HEK293 (cell line): ENCODE measurements around the gene ATXN2.
"Not testable (repeated sequence)": the region's sequence is repeated elsewhere in the genome, so short reads cannot be mapped to it uniquely, and the experiment has no call there.

Source experiments
- CTCF ChIA-PET: fragments of 350-600 bp; formaldehyde crosslinking; extraction: SDS; loops from one replicate; lab custom pipeline; 2021; ENCODE audit warnings: antibody characterized with exemption; lab: Yijun Ruan, JAX
- POLR2A ChIA-PET: fragments of 300-600 bp; formaldehyde crosslinking; extraction: SDS; loops from one replicate; lab custom pipeline; 2020; ENCODE audit warnings: antibody characterized with exemption, inconsistent platforms; lab: Yijun Ruan, JAX
- H3K27ac ChIP-seq: fragments of 200-500 bp; sonication (Bioruptor generic); 2 replicates; pipeline ENCODE4 v1.5.1; 2014; ENCODE audit warnings: low read depth, low read length, control low read depth, inconsistent platforms; ENCODE audit errors: extremely low read depth
- H3K36me3 ChIP-seq, 2 experiments: fragments of 200-500 bp in 1 of 2; sonication (Bioruptor generic) in 1 of 2; 1 replicate in 1 of 2; 2 replicates in 1 of 2; pipeline ENCODE4 v1.5.1; 2014 to 2017; ENCODE audit warnings: inconsistent platforms in 2 of 2, low read length in 2 of 2; ENCODE audit not compliant: control insufficient read depth in 2 of 2, insufficient read depth in 1 of 2
- H3K4me1 ChIP-seq: fragments of 200-500 bp; sonication (Bioruptor generic); 2 replicates; pipeline ENCODE4 v1.5.1; 2014; ENCODE audit warnings: mild to moderate bottlenecking, low read length, inconsistent platforms; ENCODE audit not compliant: control insufficient read depth, insufficient read depth
- H3K4me3 ChIP-seq: 2 replicates; pipeline ENCODE4 v1.5.1; 2011; ENCODE audit warnings: low read depth, mild to moderate bottlenecking, control low read depth, low read length, moderate library complexity
- H3K9me3 ChIP-seq: fragments of 200-500 bp; sonication (Bioruptor generic); 2 replicates; pipeline ENCODE4 v1.5.1; 2014; ENCODE audit warnings: low read depth, low read length, inconsistent platforms; ENCODE audit not compliant: control insufficient read depth, insufficient read depth
- GFI1B ChIP-seq: fragments of 450-650 bp; formaldehyde crosslinking; IDR thresholded peaks from 2 replicates; pipeline ENCODE4 v1.5.1; 2016; ENCODE audit warnings: missing biosample characterization, missing genetic modification characterization
- GLI4 ChIP-seq: fragments of 450-650 bp; formaldehyde crosslinking; IDR thresholded peaks from 2 replicates; pipeline ENCODE4 v1.5.1; 2016; ENCODE audit warnings: missing biosample characterization, missing genetic modification characterization
- PRDM2 ChIP-seq: fragments of 450-650 bp; formaldehyde crosslinking; IDR thresholded peaks from 2 replicates; pipeline ENCODE4 v1.5.1; 2016; ENCODE audit warnings: missing biosample characterization, missing genetic modification characterization, borderline replicate concordance
- SCRT1 ChIP-seq: fragments of 450-650 bp; formaldehyde crosslinking; IDR thresholded peaks from 2 replicates; pipeline ENCODE4 v1.5.1; 2016; ENCODE audit warnings: missing biosample characterization, missing genetic modification characterization, borderline replicate concordance
- SP7 ChIP-seq: fragments of 450-650 bp; formaldehyde crosslinking; IDR thresholded peaks from 2 replicates; pipeline ENCODE4 v1.5.1; 2016; ENCODE audit warnings: missing biosample characterization, missing genetic modification characterization
- ZBTB21 ChIP-seq: fragments of 450-650 bp; formaldehyde crosslinking; IDR thresholded peaks from 2 replicates; pipeline ENCODE4 v1.5.1; 2017; ENCODE audit warnings: missing biosample characterization, missing genetic modification characterization
- ZBTB26 ChIP-seq: fragments of 450-650 bp; formaldehyde crosslinking; optimal IDR thresholded peaks from 2 replicates; pipeline ENCODE3; 2016; ENCODE audit warnings: missing biosample characterization, mild to moderate bottlenecking, missing genetic modification characterization
- ZFP69B ChIP-seq: fragments of 450-650 bp; formaldehyde crosslinking; IDR thresholded peaks from 2 replicates; pipeline ENCODE4 v1.5.1; 2016; ENCODE audit warnings: missing biosample characterization, missing genetic modification characterization
- ZNF155 ChIP-seq: fragments of 450-650 bp; formaldehyde crosslinking; IDR thresholded peaks from 2 replicates; pipeline ENCODE4 v1.5.1; 2016; ENCODE audit warnings: missing biosample characterization, missing genetic modification characterization
- ZNF19 ChIP-seq: fragments of 450-650 bp; formaldehyde crosslinking; IDR thresholded peaks from 2 replicates; pipeline ENCODE4; 2016; ENCODE audit warnings: missing biosample characterization, missing genetic modification characterization, low read depth
- ZNF211 ChIP-seq: fragments of 450-650 bp; formaldehyde crosslinking; IDR thresholded peaks from 2 replicates; pipeline ENCODE4 v1.5.1; 2016; ENCODE audit warnings: low read depth, missing biosample characterization, missing genetic modification characterization
- ZNF223 ChIP-seq: fragments of 450-650 bp; formaldehyde crosslinking; IDR thresholded peaks from 2 replicates; pipeline ENCODE4 v1.5.1; 2016; ENCODE audit warnings: missing biosample characterization, missing genetic modification characterization
- ZNF433 ChIP-seq: fragments of 450-650 bp; formaldehyde crosslinking; IDR thresholded peaks from 2 replicates; pipeline ENCODE4 v1.5.1; 2016; ENCODE audit warnings: missing biosample characterization, missing genetic modification characterization, low read depth
- ZNF623 ChIP-seq: fragments of 450-650 bp; formaldehyde crosslinking; IDR thresholded peaks from 2 replicates; pipeline ENCODE4 v1.5.1; 2016; ENCODE audit warnings: missing biosample characterization, missing genetic modification characterization
- ZNF791 ChIP-seq: fragments of 450-650 bp; formaldehyde crosslinking; IDR thresholded peaks from 2 replicates; pipeline ENCODE4 v1.5.1; 2016; ENCODE audit warnings: missing biosample characterization, missing genetic modification characterization
- TF ChIP-seq, protein P1 (sequence below): fragments of 450-650 bp; formaldehyde crosslinking; IDR thresholded peaks from 2 replicates; pipeline ENCODE4 v1.5.1; 2016; ENCODE audit warnings: missing biosample characterization, missing genetic modification characterization, low read depth
- TF ChIP-seq, protein P2 (sequence below): fragments of 450-650 bp; formaldehyde crosslinking; IDR thresholded peaks from 2 replicates; pipeline ENCODE4 v1.5.1; 2016; ENCODE audit warnings: missing biosample characterization, missing genetic modification characterization
- TF ChIP-seq, protein P3 (sequence below): fragments of 450-650 bp; formaldehyde crosslinking; IDR thresholded peaks from 2 replicates; pipeline ENCODE4 v1.5.1; 2017; ENCODE audit warnings: missing biosample characterization, missing genetic modification characterization

The ATXN2 gene

GRCh38 chr12:111519083-111519482 lies 80.0 kb downstream of the ATXN2 start:
- CTCF ChIA-PET, result interaction anchor here (1.6 kb wide), 1 partner anchor 122 kb away, joined by 9 read pairs; no protein-coding TSS in a partner anchor

DNA sequence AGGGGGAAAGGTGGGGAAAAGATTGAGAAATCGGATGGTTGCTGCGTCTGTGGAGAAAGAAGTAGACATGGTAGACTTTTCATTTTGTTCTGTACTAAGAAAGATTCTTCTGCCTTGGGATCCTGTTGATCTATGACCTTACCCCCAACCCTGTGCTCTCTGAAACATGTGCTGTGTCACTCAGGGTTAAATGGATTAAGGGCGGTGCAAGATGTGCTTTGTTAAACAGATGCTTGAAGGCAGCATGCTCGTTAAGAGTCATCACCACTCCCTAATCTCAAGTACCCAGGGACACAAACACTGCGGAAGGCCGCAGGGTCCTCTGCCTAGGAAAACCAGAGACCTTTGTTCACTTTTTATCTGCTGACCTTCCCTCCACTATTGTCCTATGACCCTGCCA lies 91.4 kb downstream of the ATXN2 start:
- H3K4me3 ChIP-seq, POLR2A ChIA-PET, H3K4me1 ChIP-seq, H3K27ac ChIP-seq, H3K9me3 ChIP-seq, CTCF ChIA-PET: not testable (repeated sequence)
- peaks cover 69 to 76% of the 10 kb centered on the region in 2 experiments for H3K36me3 ChIP-seq

More at GRCh38 chr12:111519083-111519482, 80.0 kb downstream of the ATXN2 start:
- TF ChIP-seq ZNF19 (no peak), ZNF791 (tag by site-specific recombination) (no peak), ZNF433 (tag by site-specific recombination) (no peak), ZFP69B (tag by site-specific recombination) (no peak), SP7 (tag by site-specific recombination) (no peak), PRDM2 (tag by site-specific recombination) (no peak), ZNF223 (tag by site-specific recombination) (no peak), ZNF211 (no peak), ZBTB26 (tag by site-specific recombination) (no peak), ZBTB21 (tag by site-specific recombination) (no peak), ZNF155 (tag by site-specific recombination) (no peak), GFI1B (tag by site-specific recombination) (no peak), GLI4 (no peak), ZNF623 (tag by site-specific recombination) (no peak), SCRT1 (tag by site-specific recombination) (no peak)
- TF ChIP-seq, protein P1, sequence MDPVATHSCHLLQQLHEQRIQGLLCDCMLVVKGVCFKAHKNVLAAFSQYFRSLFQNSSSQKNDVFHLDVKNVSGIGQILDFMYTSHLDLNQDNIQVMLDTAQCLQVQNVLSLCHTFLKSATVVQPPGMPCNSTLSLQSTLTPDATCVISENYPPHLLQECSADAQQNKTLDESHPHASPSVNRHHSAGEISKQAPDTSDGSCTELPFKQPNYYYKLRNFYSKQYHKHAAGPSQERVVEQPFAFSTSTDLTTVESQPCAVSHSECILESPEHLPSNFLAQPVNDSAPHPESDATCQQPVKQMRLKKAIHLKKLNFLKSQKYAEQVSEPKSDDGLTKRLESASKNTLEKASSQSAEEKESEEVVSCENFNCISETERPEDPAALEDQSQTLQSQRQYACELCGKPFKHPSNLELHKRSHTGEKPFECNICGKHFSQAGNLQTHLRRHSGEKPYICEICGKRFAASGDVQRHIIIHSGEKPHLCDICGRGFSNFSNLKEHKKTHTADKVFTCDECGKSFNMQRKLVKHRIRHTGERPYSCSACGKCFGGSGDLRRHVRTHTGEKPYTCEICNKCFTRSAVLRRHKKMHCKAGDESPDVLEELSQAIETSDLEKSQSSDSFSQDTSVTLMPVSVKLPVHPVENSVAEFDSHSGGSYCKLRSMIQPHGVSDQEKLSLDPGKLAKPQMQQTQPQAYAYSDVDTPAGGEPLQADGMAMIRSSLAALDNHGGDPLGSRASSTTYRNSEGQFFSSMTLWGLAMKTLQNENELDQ (tag by site-specific recombination), result no peak
- TF ChIP-seq, protein P2, sequence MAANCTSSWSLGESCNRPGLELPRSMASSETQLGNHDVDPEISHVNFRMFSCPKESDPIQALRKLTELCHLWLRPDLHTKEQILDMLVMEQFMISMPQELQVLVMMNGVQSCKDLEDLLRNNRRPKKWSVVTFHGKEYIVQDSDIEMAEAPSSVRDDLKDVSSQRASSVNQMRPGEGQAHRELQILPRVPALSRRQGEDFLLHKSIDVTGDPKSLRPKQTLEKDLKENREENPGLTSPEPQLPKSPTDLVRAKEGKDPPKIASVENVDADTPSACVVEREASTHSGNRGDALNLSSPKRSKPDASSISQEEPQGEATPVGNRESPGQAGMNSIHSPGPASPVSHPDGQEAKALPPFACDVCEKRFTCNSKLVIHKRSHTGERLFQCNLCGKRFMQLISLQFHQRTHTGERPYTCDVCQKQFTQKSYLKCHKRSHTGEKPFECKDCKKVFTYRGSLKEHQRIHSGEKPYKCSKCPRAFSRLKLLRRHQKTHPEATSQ (tag by site-specific recombination), result no peak
- TF ChIP-seq, protein P3, sequence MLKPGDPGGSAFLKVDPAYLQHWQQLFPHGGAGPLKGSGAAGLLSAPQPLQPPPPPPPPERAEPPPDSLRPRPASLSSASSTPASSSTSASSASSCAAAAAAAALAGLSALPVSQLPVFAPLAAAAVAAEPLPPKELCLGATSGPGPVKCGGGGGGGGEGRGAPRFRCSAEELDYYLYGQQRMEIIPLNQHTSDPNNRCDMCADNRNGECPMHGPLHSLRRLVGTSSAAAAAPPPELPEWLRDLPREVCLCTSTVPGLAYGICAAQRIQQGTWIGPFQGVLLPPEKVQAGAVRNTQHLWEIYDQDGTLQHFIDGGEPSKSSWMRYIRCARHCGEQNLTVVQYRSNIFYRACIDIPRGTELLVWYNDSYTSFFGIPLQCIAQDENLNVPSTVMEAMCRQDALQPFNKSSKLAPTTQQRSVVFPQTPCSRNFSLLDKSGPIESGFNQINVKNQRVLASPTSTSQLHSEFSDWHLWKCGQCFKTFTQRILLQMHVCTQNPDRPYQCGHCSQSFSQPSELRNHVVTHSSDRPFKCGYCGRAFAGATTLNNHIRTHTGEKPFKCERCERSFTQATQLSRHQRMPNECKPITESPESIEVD (tag by site-specific recombination), result no peak
- H3K9me3 ChIP-seq, result no peaks in the 10 kb centered on the region
- peaks cover 53 to 92% of the 10 kb centered on the region in 2 experiments for H3K36me3 ChIP-seq
- H3K4me1 ChIP-seq, result no peaks in the 10 kb centered on the region
- no peak overlapping the region for H3K4me3 ChIP-seq
- H3K27ac ChIP-seq, result no peak overlapping the region
- POLR2A ChIA-PET, result no interaction called here

- POLR2A ChIA-PET, CTCF ChIA-PET, H3K4me1 ChIP-seq, H3K9me3 ChIP-seq, H3K27ac ChIP-seq, H3K4me3 ChIP-seq: not testable (repeated sequence)
- peaks cover 65 to 74% of the 10 kb centered on the region in 2 experiments for H3K36me3 ChIP-seq
Observed at GRCh38 chr12:111507258-111507657, 91.9 kb downstream of the ATXN2 start.
